ENCODE data around the gene SH2D2A. TPM values are rescaled to one million over a fixed set of nuclear protein-coding genes. Genes with fewer than 3 reads are reported as not detected.

Gene SH2D2A
- total RNA-seq, 2 donors from 2014 or later: 129 to 137 TPM

DNA sequence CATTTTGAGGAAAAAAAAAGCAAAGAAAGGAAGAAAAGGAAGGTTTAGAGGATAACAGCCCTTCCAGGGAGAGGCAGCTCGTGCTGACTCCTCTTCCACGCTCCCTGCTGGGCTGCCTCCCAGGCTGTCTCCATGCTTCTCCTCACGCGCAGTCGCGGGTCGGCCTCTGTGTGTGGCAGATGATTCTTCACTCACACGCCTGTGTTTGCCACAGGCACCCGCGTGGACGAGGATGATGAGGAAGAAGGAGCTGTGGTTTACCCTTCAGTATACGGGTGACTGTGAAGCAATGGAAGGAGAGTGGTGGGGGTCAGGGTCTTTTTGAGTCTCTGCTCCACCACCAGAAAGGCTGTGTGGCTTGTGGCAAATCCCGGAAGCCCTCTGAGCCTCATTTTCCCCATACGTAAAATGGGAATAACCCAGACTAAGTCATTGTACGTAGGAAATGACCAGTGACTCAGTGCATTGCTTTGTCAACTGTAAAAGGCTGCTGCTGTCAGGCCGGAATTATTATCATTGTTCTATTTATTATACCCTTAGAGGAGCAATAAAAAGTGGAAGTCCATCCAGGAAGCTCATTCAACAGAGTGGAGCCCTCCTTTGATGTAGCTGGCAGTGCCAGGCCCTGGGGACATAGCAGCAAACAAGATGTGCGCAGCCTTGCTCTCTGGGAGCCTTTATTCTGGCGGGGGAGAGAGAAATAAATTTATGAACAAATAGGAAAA lies 11.9 kb upstream of the SH2D2A start:
- Mint-ChIP-seq H3K27me3 (peaks cover 29% of the 10 kb centered on the region), H3K4me1 (peaks cover 7% of the 10 kb centered on the region), H3K4me3 (no peak overlapping the region), H3K36me3 (ENCODE audit: low read depth) (peaks cover 5% of the 10 kb centered on the region), H3K27ac (peak overlapping the region; percentile 62)
- no peak for DNase-seq
- no peaks in the 10 kb centered on the region for H3K9me3 ChIP-seq (ENCODE audit: control insufficient read depth, low read length, poor library complexity, severe bottlenecking)
- no peak for ATAC-seq

DNA sequence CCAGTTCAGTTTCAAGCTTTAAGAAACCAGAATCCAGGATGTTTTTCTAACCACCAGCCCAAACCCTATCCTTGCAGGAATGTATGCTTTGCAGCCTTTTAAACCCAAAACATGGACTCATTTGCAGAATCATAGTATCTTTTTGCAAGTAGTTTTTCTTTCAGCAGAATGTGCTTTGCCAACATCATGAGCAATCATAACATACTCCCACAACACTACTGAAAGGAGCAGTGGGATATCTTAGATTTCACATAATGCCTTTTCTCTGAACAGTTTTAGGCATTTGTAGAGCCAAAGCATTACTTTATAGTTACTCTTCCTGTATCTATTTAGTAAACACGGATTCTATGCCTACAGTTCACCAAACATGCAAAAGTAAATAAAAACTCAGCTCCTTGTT lies 10.0 kb upstream of the SH2D2A start:
- no peaks in the 10 kb centered on the region for H3K9me3 ChIP-seq (ENCODE audit: control insufficient read depth, low read length, poor library complexity, severe bottlenecking)
- no peak overlapping the region for H3K27ac Mint-ChIP-seq
- H3K27me3 Mint-ChIP-seq: peaks cover 20% of the 10 kb centered on the region
- ATAC-seq: no peak
- peaks cover 4% of the 10 kb centered on the region for H3K36me3 Mint-ChIP-seq (ENCODE audit: low read depth)
- no peak for DNase-seq
- no peak overlapping the region for H3K4me3 Mint-ChIP-seq
- H3K4me1 Mint-ChIP-seq: peaks cover 3% of the 10 kb centered on the region

DNA sequence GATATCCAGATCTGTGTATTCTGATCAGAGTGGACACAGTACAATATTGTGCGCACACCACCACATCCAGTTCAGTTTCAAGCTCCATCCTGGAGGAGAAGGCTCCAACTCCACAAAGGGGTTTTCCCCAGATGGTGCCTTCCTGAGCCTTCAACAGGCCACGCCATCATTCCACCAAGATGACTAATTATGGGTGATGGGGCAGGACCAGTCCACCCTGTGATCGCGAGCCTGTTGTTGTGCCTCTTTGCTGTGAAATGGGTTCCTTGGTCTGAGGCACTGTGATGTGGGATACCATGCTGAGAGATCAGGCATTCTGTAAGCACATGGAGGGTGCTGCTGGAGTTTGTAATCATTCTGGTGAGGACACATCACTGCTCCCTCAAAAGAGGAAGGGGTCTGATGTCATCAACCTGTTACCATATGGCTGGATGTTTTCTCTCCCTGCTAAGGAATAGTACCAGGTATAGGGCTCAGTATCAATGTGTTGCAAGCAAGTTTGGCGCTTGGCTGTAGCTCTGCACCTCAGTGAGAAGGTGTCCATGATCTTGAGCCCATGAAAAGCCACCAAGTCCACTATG lies 6.7 kb upstream of the SH2D2A start:
- DNase-seq (no peak), ATAC-seq (no peak)
- no peak overlapping the region for H3K4me3 Mint-ChIP-seq
- H3K9me3 ChIP-seq (ENCODE audit: control insufficient read depth, low read length, poor library complexity, severe bottlenecking): no peaks in the 10 kb centered on the region
- no peaks in the 10 kb centered on the region for H3K36me3 Mint-ChIP-seq (ENCODE audit: low read depth)
- no peak overlapping the region for H3K27ac Mint-ChIP-seq
- peaks cover 2% of the 10 kb centered on the region for H3K27me3 Mint-ChIP-seq
- H3K4me1 Mint-ChIP-seq: no peaks in the 10 kb centered on the region

DNA sequence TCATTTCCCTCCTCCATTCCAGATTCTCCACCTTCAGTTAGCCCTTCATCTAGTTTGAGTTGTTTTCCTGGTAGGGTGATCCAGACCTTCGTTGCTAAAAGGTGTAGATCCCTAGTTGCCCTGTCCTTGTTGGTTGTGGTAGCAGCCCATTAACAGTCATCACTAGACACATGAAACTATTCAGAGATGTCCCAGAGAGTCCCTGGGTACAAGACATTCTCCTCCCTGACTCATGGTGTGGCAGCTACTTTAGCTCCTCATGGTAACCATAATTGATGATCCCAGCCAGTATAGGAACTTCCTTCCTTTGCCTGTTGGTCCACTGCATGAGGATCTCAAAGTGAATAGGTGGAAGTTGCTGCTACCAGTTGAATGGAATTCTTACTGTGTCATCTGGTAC lies 6.0 kb upstream of the SH2D2A start:
- DNase-seq (no peak), ATAC-seq (no peak)
- H3K9me3 ChIP-seq (ENCODE audit: control insufficient read depth, low read length, poor library complexity, severe bottlenecking): no peaks in the 10 kb centered on the region
- H3K4me1 Mint-ChIP-seq: peaks cover 3% of the 10 kb centered on the region
- H3K36me3 Mint-ChIP-seq (ENCODE audit: low read depth): no peaks in the 10 kb centered on the region
- no peak overlapping the region for H3K27ac Mint-ChIP-seq
- H3K27me3 Mint-ChIP-seq: no peaks in the 10 kb centered on the region
- no peak overlapping the region for H3K4me3 Mint-ChIP-seq

DNA sequence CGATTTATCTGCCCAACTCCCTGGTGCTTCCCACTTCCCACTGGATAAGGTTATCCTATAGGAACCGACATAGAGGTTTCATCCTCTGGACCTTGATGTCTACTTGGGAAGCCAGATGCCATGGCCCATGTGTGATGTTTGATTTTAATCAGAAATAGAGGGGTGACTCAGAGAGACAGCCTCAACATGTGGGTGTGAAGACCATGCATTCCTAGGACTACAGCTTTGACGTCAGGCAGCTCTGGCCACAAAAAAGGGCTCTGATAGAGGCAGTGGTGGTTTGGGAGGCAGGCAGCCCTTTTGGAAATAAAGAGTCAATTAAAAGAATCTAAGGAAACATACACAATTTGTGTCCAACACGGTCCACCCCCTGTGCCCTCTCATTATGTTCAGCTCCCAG lies 5.2 kb upstream of the SH2D2A start:
- peaks cover 7% of the 10 kb centered on the region for H3K4me1 Mint-ChIP-seq
- DNase-seq (no peak), ATAC-seq (no peak)
- no peak overlapping the region for H3K27ac Mint-ChIP-seq
- no peak overlapping the region for H3K4me3 Mint-ChIP-seq
- peaks cover 2% of the 10 kb centered on the region for H3K36me3 Mint-ChIP-seq (ENCODE audit: low read depth)
- no peaks in the 10 kb centered on the region for H3K9me3 ChIP-seq (ENCODE audit: control insufficient read depth, low read length, poor library complexity, severe bottlenecking)
- H3K27me3 Mint-ChIP-seq: no peaks in the 10 kb centered on the region

DNA sequence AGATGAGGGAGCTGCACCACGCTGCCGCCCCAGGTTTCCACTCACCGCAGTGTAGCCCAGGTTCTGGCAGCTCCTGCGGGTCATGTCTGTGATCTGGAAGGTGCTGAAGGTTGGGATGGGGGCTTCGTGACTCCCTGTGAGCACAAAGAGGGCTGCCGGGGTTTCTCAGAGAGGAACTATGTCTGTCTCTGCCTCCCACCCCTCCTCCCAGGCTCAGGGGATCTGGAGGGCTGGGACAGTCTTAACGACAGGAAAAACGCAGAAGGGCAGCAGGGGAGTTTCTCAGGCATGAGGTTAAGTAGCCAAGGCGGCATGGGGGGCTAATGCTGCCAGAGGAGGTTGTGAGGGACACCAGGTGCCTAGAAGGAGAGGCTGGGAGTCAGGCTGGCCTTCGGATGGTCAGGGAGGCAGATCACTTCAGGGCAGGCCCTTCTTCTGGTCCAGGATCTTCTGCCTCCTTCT lies 656 bp downstream of the SH2D2A start:
- Mint-ChIP-seq H3K27ac (peak overlapping the region; percentile 99), H3K27me3 (no peaks in the 10 kb centered on the region), H3K36me3 (ENCODE audit: low read depth) (peaks cover 18% of the 10 kb centered on the region), H3K4me1 (peaks cover 56% of the 10 kb centered on the region), H3K4me3 (peak overlapping the region; percentile 95)
- H3K9me3 ChIP-seq (ENCODE audit: control insufficient read depth, low read length, poor library complexity, severe bottlenecking): no peaks in the 10 kb centered on the region
- ATAC-seq: no peak
- peak in 1 of 3 donors; percentile 21 for DNase-seq

DNA sequence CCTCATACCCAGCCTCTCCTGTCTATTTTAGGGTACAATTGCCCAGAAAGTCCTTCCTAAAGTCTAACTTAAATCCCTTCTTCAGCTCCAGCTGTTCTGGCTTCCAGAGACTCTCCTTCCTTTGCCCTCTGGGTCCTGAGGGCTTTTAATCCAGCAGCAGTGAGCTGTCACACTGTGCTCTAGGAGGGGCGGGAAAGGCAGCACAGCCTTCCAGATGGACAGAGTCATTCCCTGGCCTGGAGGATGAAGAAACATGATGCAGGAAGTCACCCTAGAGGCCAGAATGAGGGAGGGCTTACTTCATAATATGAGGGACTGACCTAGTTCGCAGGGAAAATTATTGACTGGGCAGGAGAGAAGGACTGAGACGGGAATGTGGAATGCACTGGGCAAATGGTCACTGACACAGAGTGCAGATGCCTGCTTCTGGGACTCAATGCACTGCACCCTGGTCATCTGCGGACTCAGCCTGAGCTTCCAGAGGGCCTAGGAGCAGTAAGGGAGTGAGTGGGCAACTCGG lies 1.3 kb downstream of the SH2D2A start:
- Mint-ChIP-seq H3K4me1 (peaks cover 58% of the 10 kb centered on the region), H3K4me3 (peak overlapping the region; percentile 95), H3K27me3 (no peaks in the 10 kb centered on the region), H3K36me3 (ENCODE audit: low read depth) (peaks cover 20% of the 10 kb centered on the region), H3K27ac (peak overlapping the region; percentile 99)
- ATAC-seq (no peak), DNase-seq (no peak)
- H3K9me3 ChIP-seq (ENCODE audit: control insufficient read depth, low read length, poor library complexity, severe bottlenecking): no peaks in the 10 kb centered on the region

DNA sequence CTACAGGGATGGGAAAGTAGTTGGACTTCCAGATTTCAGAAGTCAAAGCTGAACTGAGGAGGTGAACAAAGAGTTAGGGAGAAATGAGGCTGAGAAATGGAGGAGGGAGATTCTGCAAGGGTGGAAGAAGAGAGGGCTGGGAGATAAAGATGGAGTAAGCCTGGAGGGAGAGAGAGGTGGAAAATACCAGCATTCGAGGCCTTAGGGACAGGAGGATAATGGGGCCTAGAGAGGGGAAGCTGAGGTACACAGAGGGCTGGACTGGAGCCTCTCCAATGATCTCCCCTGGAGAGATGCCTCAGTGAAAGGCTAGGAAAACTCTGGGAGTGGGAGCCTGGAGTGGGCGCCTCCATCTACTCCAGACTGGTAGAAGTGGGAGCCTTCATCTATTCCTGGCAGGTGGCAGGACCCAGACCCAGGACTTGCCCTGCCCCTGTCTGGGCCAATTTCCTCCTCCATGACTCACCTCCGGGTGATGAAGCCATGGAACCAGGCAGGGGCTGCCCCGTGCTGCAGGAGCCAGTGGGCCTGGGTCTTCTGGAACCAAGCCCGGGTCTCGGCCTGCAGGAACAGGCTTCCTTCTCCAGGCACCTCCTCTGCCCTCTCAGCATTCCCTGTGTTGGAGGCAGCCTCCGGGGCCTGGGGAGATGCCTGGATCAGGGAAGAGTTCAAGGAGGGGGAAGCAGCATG lies 1.9 kb downstream of the SH2D2A start:
- Mint-ChIP-seq H3K4me3 (peak overlapping the region; percentile 95), H3K36me3 (ENCODE audit: low read depth) (peaks cover 20% of the 10 kb centered on the region), H3K4me1 (peaks cover 58% of the 10 kb centered on the region), H3K27ac (peak overlapping the region; percentile 99), H3K27me3 (no peaks in the 10 kb centered on the region)
- no peaks in the 10 kb centered on the region for H3K9me3 ChIP-seq (ENCODE audit: control insufficient read depth, low read length, poor library complexity, severe bottlenecking)
- DNase-seq: peak in 2 of 3 donors; percentile 44 to 63
- no peak for ATAC-seq

DNA sequence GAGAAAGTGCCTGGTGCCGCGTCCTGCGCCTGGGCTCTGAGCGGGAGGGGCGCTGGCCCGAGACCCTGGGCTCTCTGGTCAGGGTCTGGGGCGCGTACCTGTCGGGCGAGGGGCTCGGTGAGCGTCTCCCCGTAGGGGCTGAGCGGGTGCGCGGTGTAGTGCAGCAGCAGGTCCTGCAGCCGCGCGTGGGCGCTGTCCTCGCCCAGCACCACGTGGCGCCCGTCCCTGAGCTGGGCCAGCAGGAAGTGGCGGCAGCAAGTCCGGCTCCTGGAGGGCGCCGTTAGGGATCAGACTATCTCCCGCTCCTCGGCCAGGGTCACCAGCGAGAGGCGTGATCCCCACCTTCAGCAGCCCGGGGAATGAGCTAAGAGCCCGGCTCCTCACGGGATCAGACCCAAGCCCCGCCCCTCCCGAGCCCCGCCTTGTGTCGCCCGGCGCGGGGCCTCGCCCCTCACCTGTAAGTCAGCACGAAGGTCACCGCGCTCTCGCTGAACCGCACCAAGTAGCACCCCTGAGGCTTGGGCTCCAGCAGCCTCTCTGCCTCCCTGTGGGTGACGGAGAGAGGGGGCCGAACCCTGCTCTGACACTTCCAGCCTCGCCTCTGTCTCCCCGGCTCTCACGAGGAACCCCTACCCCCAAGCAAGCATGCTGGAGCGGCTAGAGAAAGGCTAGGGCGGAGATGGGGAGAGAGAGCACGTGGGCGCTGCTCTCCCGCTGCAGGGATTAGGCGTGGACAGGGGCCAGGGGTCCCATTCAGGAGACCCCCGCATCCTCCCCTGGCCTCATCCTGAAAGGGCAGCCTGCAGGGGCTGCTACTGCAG lies 2.7 kb downstream of the SH2D2A start:
- Mint-ChIP-seq H3K27me3 (no peaks in the 10 kb centered on the region), H3K36me3 (ENCODE audit: low read depth) (peaks cover 20% of the 10 kb centered on the region), H3K4me1 (peaks cover 61% of the 10 kb centered on the region), H3K4me3 (peak overlapping the region; percentile 95), H3K27ac (peak overlapping the region; percentile 99)
- ATAC-seq: peak; percentile 48
- peak; percentile 59 to 76 (median 73) for DNase-seq
- no peaks in the 10 kb centered on the region for H3K9me3 ChIP-seq (ENCODE audit: control insufficient read depth, low read length, poor library complexity, severe bottlenecking)

DNA sequence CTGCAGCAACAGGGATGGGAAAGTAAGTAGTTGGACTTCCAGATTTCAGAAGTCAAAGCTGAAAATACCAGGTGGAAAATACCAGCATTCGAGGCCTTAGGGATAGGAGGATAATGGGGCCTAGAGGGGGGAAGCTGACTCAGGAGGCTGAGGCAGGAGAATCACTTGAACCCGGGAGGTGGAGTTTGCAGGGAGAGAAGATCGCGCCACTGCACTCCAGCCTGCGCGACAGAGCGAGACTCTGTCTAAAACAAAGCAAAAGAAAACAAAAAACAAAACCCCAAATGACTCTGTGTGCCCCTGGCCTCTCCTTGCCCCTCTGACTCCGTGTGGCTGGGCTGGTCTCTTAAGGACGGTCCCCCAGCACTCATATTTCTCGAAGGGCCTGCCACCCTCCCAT lies 3.4 kb downstream of the SH2D2A start:
- no peak for ATAC-seq
- Mint-ChIP-seq H3K27me3 (no peaks in the 10 kb centered on the region), H3K36me3 (ENCODE audit: low read depth) (peaks cover 20% of the 10 kb centered on the region), H3K27ac (peak overlapping the region; percentile 99), H3K4me3 (peak overlapping the region; percentile 95), H3K4me1 (peaks cover 66% of the 10 kb centered on the region)
- DNase-seq: no peak
- no peaks in the 10 kb centered on the region for H3K9me3 ChIP-seq (ENCODE audit: control insufficient read depth, low read length, poor library complexity, severe bottlenecking)

DNA sequence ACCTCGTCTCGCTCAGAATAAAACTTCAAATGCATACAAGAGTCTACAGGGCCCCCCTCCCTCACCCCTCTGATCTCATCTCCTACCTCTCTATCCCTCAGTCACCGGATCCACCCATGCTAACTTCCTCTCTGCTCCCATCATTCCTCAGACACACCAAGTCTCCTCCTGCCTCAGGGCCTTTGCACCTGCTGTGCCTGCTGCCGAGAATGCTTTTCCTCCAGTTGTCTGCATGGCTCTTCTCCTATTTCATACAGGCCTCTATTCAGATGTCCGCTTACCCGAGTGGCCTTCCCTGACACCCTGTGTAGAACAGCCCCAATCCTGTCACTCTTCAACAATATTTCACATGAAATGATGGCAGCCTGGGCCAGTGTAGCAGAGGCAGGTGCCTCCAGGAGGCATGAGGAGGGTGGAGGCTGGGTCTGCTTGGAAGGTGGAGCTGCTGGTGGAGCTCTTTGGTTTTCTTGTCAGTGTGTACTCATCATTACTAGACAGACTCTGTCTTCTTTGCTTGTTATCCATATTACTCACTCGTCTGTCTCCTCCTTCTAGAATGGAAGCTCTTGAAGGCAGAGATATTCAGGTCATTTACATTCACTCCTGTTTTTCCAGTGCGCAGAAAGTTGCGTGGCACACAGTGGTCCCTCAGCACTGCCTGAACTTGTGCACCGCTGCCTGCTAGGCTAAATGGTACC lies 4.2 kb downstream of the SH2D2A start:
- H3K9me3 ChIP-seq (ENCODE audit: control insufficient read depth, low read length, poor library complexity, severe bottlenecking): no peaks in the 10 kb centered on the region
- Mint-ChIP-seq H3K36me3 (ENCODE audit: low read depth) (peaks cover 22% of the 10 kb centered on the region), H3K4me1 (peaks cover 71% of the 10 kb centered on the region), H3K4me3 (peak overlapping the region; percentile 95), H3K27me3 (no peaks in the 10 kb centered on the region), H3K27ac (peak overlapping the region; percentile 99)
- no peak for DNase-seq
- ATAC-seq: no peak

DNA sequence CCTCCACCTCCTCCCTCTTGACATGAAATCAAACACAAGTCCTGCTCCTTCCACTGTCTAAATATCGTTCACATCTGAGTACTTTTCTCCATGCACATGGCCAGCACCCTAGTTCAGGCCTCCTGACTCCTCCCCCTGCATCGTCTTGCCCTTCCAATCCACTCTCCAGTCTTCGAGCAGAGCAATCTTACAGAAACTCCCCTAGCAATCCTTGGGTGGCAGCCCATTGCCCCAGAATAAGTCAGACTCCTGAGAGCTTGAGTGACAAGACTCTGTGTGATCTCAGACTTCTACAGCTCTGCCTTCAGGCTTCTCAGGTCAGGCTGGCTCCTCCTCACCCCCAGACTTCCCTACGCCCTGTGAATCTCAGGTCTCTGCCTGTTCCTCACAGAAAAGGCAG lies 5.5 kb downstream of the SH2D2A start:
- Mint-ChIP-seq H3K27ac (peak overlapping the region; percentile 99), H3K36me3 (ENCODE audit: low read depth) (peaks cover 19% of the 10 kb centered on the region), H3K27me3 (no peaks in the 10 kb centered on the region), H3K4me3 (peak overlapping the region; percentile 95), H3K4me1 (peaks cover 64% of the 10 kb centered on the region)
- DNase-seq (no peak), ATAC-seq (no peak)
- H3K9me3 ChIP-seq (ENCODE audit: control insufficient read depth, low read length, poor library complexity, severe bottlenecking): no peaks in the 10 kb centered on the region
